Fibroblast of peridontal ligament (primary cell): ENCODE measurements around the gene AQP7.
A peak's percentile ranks its signal among the peaks of the same experiment; 100 is the strongest.
"Not testable (repeated sequence)": the region's sequence is repeated elsewhere in the genome, so short reads cannot be mapped to it uniquely, and the experiment has no call there.

Source experiments
- DNase-seq: peaks from one replicate; pipeline ENCODE4 v3.0.0-alpha.2; 2010; ENCODE audit errors: extremely low read depth

Gene AQP7

GRCh38 chr9:33402371-33402770 is at the start of gene AQP7:
AQP7 (minus strand) TSS chr9:33402568; CDS start chr9:33401262, 1,306 bp downstream.
- DNase-seq = not testable (repeated sequence)

DNA sequence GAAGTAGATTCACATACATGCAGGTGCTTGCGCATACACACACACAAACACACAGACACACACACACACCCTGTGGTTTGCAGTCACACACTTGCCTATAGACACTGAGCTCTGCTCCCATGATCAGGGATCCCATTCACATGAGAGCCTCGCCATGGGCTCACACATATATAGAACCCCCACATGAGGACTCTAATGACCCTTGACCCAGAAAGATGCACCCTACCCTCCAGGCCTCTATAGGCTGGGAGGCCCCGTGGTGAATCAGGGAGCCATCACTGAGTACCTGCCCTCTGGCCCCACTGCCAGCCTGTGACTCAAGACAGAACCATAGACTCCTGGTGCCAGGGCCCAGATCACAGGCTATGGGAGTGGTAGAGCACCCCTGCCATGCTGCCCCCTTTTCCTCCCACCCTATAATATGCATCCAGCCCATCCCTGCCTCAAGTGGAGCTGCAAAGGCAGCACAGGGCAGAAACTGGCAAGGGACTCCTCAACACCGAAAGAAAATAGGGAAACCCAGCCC is 48.3 kb upstream of the AQP7 start:
- no peak for DNase-seq

GRCh38 chr9:33449715-33450114 is 47.3 kb upstream of the AQP7 start:
- DNase-seq = no peak

DNA sequence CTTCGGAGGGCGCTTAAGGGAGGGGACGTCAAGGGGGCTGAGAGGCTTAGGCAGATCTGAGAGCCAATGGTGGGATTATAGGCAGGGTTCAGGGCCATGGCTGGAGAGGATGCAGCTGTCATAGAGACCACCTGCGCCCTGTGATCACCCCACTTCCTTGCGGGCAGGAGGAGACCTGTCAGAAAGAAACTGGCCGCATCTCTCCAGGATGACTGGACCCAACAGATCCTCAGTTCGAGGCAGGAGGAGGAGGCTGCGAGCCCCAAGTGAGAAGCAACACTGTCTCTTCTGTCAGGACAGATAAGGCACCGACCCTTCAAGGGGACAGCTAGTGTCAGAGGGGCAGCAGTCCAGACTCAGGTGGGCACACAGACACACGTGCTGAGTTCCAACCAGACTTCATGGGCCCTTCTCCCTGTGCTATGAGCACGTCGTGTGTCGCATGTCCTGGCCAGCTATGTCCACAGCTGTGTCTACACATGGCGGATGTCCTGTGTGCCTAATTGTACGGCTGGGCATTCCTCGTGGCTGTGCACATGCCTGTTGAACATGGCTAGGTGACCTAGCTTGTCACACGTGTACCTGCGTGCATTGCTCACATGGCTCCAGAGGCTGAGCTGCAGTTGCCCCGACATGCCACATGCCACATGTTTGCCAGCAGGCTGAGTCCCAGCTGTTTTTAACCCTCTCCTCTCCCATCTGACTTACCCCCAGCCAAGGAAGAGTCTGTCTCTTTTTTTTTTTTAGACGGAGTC is 45.6 kb upstream of the AQP7 start:
- DNase-seq = no peak

GRCh38 chr9:33446946-33447798 is 44.8 kb upstream of the AQP7 start, which contains the start of gene AQP3:
AQP3 (minus strand) TSS chr9:33447593; CDS start chr9:33447530, 63 bp downstream.
- DNase-seq = peak; percentile 37

- DNase-seq = no peak
Measured at GRCh38 chr9:33446240-33446945, 44.0 kb upstream of the AQP7 start.

- no peak for DNase-seq
Measured at GRCh38 chr9:33445389-33446239, 43.2 kb upstream of the AQP7 start.

GRCh38 chr9:33443464-33444154 is 41.2 kb upstream of the AQP7 start:
- DNase-seq = no peak

GRCh38 chr9:33443047-33443446 is 40.7 kb upstream of the AQP7 start:
- DNase-seq = no peak

DNA sequence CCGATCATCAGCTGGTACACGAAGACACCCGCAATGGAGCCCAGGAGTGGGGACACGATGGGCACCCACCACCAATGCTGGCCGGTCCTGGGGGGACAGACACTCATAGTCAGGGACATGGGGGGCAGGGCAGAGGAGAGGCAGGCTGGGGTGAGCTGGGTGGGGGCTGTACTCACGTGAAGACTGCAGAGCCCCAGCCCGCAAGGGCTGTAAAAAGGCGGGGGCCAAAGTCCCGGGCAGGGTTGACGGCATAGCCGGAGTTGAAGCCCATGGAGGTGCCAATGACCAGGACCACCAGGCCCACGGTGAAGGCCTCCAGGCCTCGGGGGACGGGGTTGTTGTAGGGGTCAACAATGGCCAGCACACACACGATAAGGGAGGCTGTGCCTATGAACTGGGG is 39.8 kb upstream of the AQP7 start:
- no peak for DNase-seq

GRCh38 chr9:33440609-33441008 is 38.2 kb upstream of the AQP7 start:
- no peak for DNase-seq

DNA sequence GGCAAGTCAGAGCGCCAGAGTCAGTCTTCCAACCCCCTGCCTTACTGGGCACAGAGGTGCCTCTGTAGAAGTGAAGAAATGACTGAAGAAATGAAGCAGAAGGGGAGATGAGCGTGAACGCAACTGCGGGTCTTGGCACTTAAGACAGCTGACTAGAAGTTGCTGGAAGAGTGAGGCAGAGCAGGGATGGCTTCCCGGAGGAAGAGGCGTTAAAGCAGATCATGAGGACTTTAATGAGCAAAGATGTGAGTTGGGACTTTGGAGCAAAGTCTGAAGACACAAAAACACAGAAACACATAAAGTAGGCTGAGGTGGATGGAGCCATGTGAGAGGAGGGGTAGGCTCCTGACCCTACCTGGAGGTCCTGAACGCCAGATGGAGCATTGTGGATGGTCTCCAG is 37.8 kb upstream of the AQP7 start:
- DNase-seq = no peak

GRCh38 chr9:33439731-33440130 is 37.4 kb upstream of the AQP7 start:
- peak; percentile 28 for DNase-seq

- no peak for DNase-seq
Measured at GRCh38 chr9:33438926-33439680, 36.7 kb upstream of the AQP7 start.

DNA sequence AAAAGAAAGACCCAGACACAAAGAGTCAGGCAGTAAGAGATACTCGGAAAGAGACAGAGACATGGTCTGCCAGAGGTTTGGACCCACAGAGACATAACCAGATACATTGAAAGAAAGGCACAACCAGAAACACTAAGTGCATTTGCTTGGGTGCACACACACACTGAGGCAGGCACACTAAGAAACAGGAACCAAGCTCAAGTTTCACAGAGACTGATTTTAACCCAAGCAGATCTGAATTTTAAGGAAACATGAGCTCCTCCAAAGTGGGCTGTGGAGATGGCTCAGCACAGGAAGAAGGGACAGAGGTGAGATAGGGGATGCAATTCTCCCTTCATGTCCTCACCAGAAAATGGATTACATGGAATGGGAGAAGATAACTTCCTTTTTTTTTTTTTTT is 35.5 kb upstream of the AQP7 start:
- no peak for DNase-seq

DNA sequence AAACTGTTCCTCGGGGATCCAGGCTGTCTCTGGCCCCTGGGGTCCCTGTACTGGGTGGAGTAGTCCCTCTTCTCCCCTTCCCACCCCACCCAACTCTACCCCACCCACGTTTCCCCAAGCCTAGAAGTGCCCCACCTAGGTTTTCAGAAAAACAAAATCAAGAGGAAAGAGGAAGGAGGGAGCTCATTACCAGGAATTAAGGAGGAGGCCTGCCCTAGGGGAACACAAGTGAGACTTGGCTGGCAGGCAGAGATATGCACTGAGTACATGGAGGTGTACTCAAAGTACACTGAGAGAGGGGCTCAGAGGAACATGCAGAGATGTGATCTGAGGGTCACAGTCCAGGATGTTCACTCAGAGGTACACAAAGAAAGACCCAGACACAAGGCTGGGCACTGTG is 34.8 kb upstream of the AQP7 start:
- no peak for DNase-seq

DNA sequence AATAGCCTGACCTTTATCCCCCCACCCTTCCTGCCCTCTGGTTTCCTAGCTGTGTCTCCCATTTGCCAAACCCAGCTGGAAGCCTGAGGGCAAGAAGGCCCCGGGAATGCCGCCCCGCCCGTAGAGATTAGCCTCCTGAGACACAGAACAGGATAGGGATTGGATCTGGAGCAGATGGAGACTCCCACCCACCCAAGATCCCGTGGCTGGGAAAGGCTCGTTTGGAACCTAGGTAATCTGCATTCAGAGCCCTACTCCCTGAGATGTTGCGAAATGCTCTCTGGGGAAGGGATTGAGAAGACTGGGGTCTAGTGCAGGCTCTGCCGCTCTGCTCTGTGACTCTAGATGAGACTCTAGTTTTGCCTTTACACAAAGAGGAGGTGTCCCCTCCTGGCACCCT is 34.1 kb upstream of the AQP7 start:
- DNase-seq = no peak

GRCh38 chr9:33435821-33436277 is 33.5 kb upstream of the AQP7 start:
- no peak for DNase-seq

- DNase-seq = no peak
Measured at GRCh38 chr9:33434317-33435105, 32.1 kb upstream of the AQP7 start.
